Measurements from ENCODE around the gene GRAMD1C. TPM values are rescaled to one million over a fixed set of nuclear protein-coding genes. Genes with fewer than 3 reads are reported as not detected.

Gene GRAMD1C
- total and polyA plus RNA-seq, 2 of the 13 experiments (the other 11 are each of a cell fraction or from before 2014, with no cell fraction given), result 0.45 TPM; not detected in 1

- TF ChIP-seq ZNF17 (CRISPR knock-in tag; IDR thresholded peaks at IDR 0.05), result no peak
- no peak for TF ChIP-seq HDAC1 (CRISPR knock-in tag; IDR thresholded peaks at IDR 0.05)
Observed at GRCh38 chr3:113953677-113954076, 115.1 kb downstream of the GRAMD1C start (continued).

GRCh38 chr3:113954091-113954685, 115.6 kb downstream of the GRAMD1C start:
- FAIRE-seq (no peak), ATAC-seq (no peak), DNase-seq (ENCODE audit: low spot score) (no peak)
- BruUV-seq (replicated peaks), result no TSS peak
- intact Hi-C loops (cut with micrococcal nuclease; ENCODE audit: unreplicated experiment), result no loop called here
- Histone ChIP-seq H3K79me2 (ENCODE audit: insufficient read depth, low read length) (no peaks in the 10 kb centered on the region), H3K9me3 (ENCODE audit: low read length) (no peaks in the 10 kb centered on the region), H3K4me1 (ENCODE audit: insufficient read depth, low read length) (no peaks in the 10 kb centered on the region), H2AFZ (ENCODE audit: low read length) (no peak overlapping the region), H3K4me3 (replicated peaks in 1 of 3; ENCODE audit: insufficient read depth in 1 of 3, low read depth in 2 of 3, low read length in 3 of 3) (no peak overlapping the region), H3K4me2 (ENCODE audit: low read depth, low read length) (no peak overlapping the region), H3K27me3 (ENCODE audit: control insufficient read depth in 1 of 2, insufficient read depth in 2 of 2, low read length in 2 of 2) (no peaks in the 10 kb centered on the region), H3K27ac (ENCODE audit: extremely low read length, insufficient read depth, low read length) (no peak overlapping the region), H4K20me1 (ENCODE audit: insufficient read depth, low read length) (no peaks in the 10 kb centered on the region), H3K9ac (ENCODE audit: insufficient read depth, low read depth, low read length) (no peak overlapping the region), H3K36me3 (replicated peaks in 1 of 2; ENCODE audit: control insufficient read depth in 1 of 2, insufficient read depth in 2 of 2, low read length in 2 of 2) (no peaks in the 10 kb centered on the region)
- TF ChIP-seq MAFK (conservative IDR thresholded peaks at IDR 0.05 in 1 of 2, IDR thresholded peaks at IDR 0.05 in 1 of 2; ENCODE audit: low read length in 2 of 2) (peak in 1 of 2 experiments; percentile 13; a peak in 1 of 4 replicates), HNRNPLL (IDR thresholded peaks at IDR 0.05; ENCODE audit: low read depth, low read length, poor library complexity, severe bottlenecking) (no peak)
- CTCF ChIA-PET (ENCODE audit: low intra/inter-chr PET ratio, low total read pairs), result no interaction called here
- in situ Hi-C loops (cut with HindIII; ENCODE audit: extremely low pct_ligation_motif_present, low pct_unique_long_range_greater_than_20kb), result no loop called here
- POLR2A ChIA-PET, result no interaction called here
- 91% methylated on average over 5 of the region's 8 CpGs for whole genome bisulfite sequencing (ENCODE audit: low lambda C conversion rate)

GRCh38 chr3:113963879-113964278, 125.3 kb downstream of the GRAMD1C start:
- DNase-seq (ENCODE audit: low spot score) (no peak), ATAC-seq (no peak), FAIRE-seq (no peak)
- no peaks in the 10 kb centered on the region for H3K9me3 ChIP-seq (ENCODE audit: low read length)
- H4K20me1 ChIP-seq (ENCODE audit: insufficient read depth, low read length), result no peaks in the 10 kb centered on the region
- in situ Hi-C loops (cut with HindIII; ENCODE audit: extremely low pct_ligation_motif_present, low pct_unique_long_range_greater_than_20kb), result no loop called here
- TF ChIP-seq, protein P1, sequence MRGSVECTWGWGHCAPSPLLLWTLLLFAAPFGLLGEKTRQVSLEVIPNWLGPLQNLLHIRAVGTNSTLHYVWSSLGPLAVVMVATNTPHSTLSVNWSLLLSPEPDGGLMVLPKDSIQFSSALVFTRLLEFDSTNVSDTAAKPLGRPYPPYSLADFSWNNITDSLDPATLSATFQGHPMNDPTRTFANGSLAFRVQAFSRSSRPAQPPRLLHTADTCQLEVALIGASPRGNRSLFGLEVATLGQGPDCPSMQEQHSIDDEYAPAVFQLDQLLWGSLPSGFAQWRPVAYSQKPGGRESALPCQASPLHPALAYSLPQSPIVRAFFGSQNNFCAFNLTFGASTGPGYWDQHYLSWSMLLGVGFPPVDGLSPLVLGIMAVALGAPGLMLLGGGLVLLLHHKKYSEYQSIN (CRISPR knock-in tag; IDR thresholded peaks at IDR 0.05; ENCODE audit: borderline replicate concordance), result no peak
- no peak for TF ChIP-seq FOXP1 (IDR thresholded peaks at IDR 0.05)
- TF ChIP-seq FOXP1 (CRISPR knock-in tag; IDR thresholded peaks at IDR 0.05), result no peak
- no peak for TF ChIP-seq ZSCAN21 (CRISPR knock-in tag; IDR thresholded peaks at IDR 0.05; ENCODE audit: borderline replicate concordance)
- H3K4me2 ChIP-seq (ENCODE audit: low read depth, low read length), result no peak overlapping the region
- H3K27ac ChIP-seq (ENCODE audit: extremely low read length, insufficient read depth, low read length), result no peak overlapping the region
- ChIA-PET POLR2A (no interaction called here), CTCF (ENCODE audit: low intra/inter-chr PET ratio, low total read pairs) (no interaction called here)
- 96% methylated on average over 3 of the region's 3 CpGs for WGBS (ENCODE audit: low lambda C conversion rate)
- H3K4me3 ChIP-seq (replicated peaks in 1 of 3; ENCODE audit: insufficient read depth in 1 of 3, low read depth in 2 of 3, low read length in 3 of 3), result no peak overlapping the region
- no peaks in the 10 kb centered on the region for H3K36me3 ChIP-seq (replicated peaks in 1 of 2; ENCODE audit: control insufficient read depth in 1 of 2, insufficient read depth in 2 of 2, low read length in 2 of 2)
- BruUV-seq (replicated peaks), result no TSS peak
- H3K27me3 ChIP-seq (ENCODE audit: control insufficient read depth in 1 of 2, insufficient read depth in 2 of 2, low read length in 2 of 2), result no peaks in the 10 kb centered on the region
- intact Hi-C loops (cut with micrococcal nuclease; ENCODE audit: unreplicated experiment), result loop anchor here (10.0 kb wide), 1 partner anchor 191 kb away; no protein-coding TSS in a partner anchor
- H3K4me1 ChIP-seq (ENCODE audit: insufficient read depth, low read length), result no peaks in the 10 kb centered on the region
- H2AFZ ChIP-seq (ENCODE audit: low read length), result no peak overlapping the region
- H3K9ac ChIP-seq (ENCODE audit: insufficient read depth, low read depth, low read length), result no peak overlapping the region
- no peaks in the 10 kb centered on the region for H3K79me2 ChIP-seq (ENCODE audit: insufficient read depth, low read length)

All from HepG2 (cell line).